ENCODE data around the gene PRR7.
A peak's percentile ranks its signal among the peaks of the same experiment; 100 is the strongest.

Gene PRR7

GRCh38 chr5:177437623-177438022 lies 9.0 kb upstream of the PRR7 start:
- DNase-seq (ENCODE audit: low spot score) = no peak

GRCh38 chr5:177438468-177438867 lies 8.1 kb upstream of the PRR7 start:
- DNase-seq (ENCODE audit: low spot score) = no peak

- no peak for DNase-seq (ENCODE audit: low spot score)
Measured at GRCh38 chr5:177439518-177440053, 7.0 kb upstream of the PRR7 start.

GRCh38 chr5:177440211-177440989 lies 6.2 kb upstream of the PRR7 start:
- no peak for DNase-seq (ENCODE audit: low spot score)

GRCh38 chr5:177440990-177441780 lies 5.4 kb upstream of the PRR7 start:
- DNase-seq (ENCODE audit: low spot score) = no peak

GRCh38 chr5:177442066-177442826 lies 4.4 kb upstream of the PRR7 start:
- DNase-seq (ENCODE audit: low spot score) = no peak

- DNase-seq (ENCODE audit: low spot score) = no peak
Measured at GRCh38 chr5:177443144-177443983, 3.2 kb upstream of the PRR7 start.

- no peak for DNase-seq (ENCODE audit: low spot score)
Measured at GRCh38 chr5:177444106-177445051, 2.2 kb upstream of the PRR7 start.

- DNase-seq (ENCODE audit: low spot score) = no peak
Measured at GRCh38 chr5:177445052-177445916, 1.3 kb upstream of the PRR7 start.

GRCh38 chr5:177445917-177446199 lies 756 bp upstream of the PRR7 start:
- DNase-seq (ENCODE audit: low spot score) = no peak

GRCh38 chr5:177447066-177447610 lies 524 bp downstream of the PRR7 start:
- DNase-seq (ENCODE audit: low spot score) = no peak

GRCh38 chr5:177447611-177448243 lies 1.1 kb downstream of the PRR7 start:
- DNase-seq (ENCODE audit: low spot score) = peak; percentile 79

GRCh38 chr5:177448244-177448950 lies 1.8 kb downstream of the PRR7 start:
- no peak for DNase-seq (ENCODE audit: low spot score)

GRCh38 chr5:177449140-177450061 lies 2.8 kb downstream of the PRR7 start:
- no peak for DNase-seq (ENCODE audit: low spot score)

- DNase-seq (ENCODE audit: low spot score) = no peak
Measured at GRCh38 chr5:177450667-177451424, 4.2 kb downstream of the PRR7 start.
